NT2/D1 (cell line): ENCODE data around the gene PLB1.

Source experiments
- DNase-seq: peaks from one replicate; pipeline ENCODE4 v3.0.0-alpha.2; 2011; ENCODE audit warnings: low read depth, low spot score
- H3K27me3 ChIP-seq: 2 replicates; pipeline ENCODE4 v1.6.0; 2011; ENCODE audit warnings: mild to moderate bottlenecking; ENCODE audit not compliant: insufficient read length, insufficient read depth
- H3K36me3 ChIP-seq: 2 replicates; pipeline ENCODE4 v1.6.1; 2011; ENCODE audit warnings: mild to moderate bottlenecking, low read length, mixed read lengths; ENCODE audit not compliant: insufficient read depth, insufficient read length
- H3K4me1 ChIP-seq: 2 replicates; pipeline ENCODE4 v1.5.1; 2011; ENCODE audit not compliant: insufficient read depth, insufficient read length
- H3K4me3 ChIP-seq: 2 replicates; pipeline ENCODE4 v1.5.1; 2011; ENCODE audit warnings: low read depth; ENCODE audit not compliant: insufficient read length
- H3K9ac ChIP-seq: 2 replicates; pipeline ENCODE4 v1.6.0; 2011; ENCODE audit warnings: low read depth; ENCODE audit not compliant: insufficient read length
- H3K9me3 ChIP-seq: 2 replicates; pipeline ENCODE4 v1.5.1; 2011; ENCODE audit warnings: mild to moderate bottlenecking, low read length; ENCODE audit not compliant: insufficient read depth
- SUZ12 ChIP-seq: IDR thresholded peaks from 2 replicates; pipeline ENCODE4 v1.6.1; 2011; ENCODE audit not compliant: insufficient read length, insufficient read depth; ENCODE audit errors: extremely low read depth
- YY1 ChIP-seq: IDR thresholded peaks from 2 replicates; pipeline ENCODE4 v1.6.1; 2011; ENCODE audit not compliant: insufficient read length, insufficient read depth
- ZNF274 ChIP-seq: IDR thresholded peaks from 2 replicates; pipeline ENCODE4 v1.6.1; 2011; ENCODE audit warnings: mild to moderate bottlenecking, low read depth, low read length

Gene PLB1

GRCh38 chr2:28648671-28649395 lies 153.0 kb downstream of the PLB1 start:
- H3K9ac ChIP-seq = no peak overlapping the region
- no peaks in the 10 kb centered on the region for H3K36me3 ChIP-seq
- H3K4me3 ChIP-seq = no peak overlapping the region
- H3K9me3 ChIP-seq = no peaks in the 10 kb centered on the region
- no peak for DNase-seq
- no peaks in the 10 kb centered on the region for H3K4me1 ChIP-seq
- TF ChIP-seq ZNF274 = no peak
- TF ChIP-seq SUZ12 = no peak
- no peak for TF ChIP-seq YY1
- H3K27me3 ChIP-seq = no peaks in the 10 kb centered on the region

GRCh38 chr2:28649481-28650265 lies 153.8 kb downstream of the PLB1 start:
- TF ChIP-seq YY1 = no peak
- no peak for TF ChIP-seq ZNF274
- no peak for TF ChIP-seq SUZ12
- H3K27me3 ChIP-seq = no peaks in the 10 kb centered on the region
- DNase-seq = no peak

DNA sequence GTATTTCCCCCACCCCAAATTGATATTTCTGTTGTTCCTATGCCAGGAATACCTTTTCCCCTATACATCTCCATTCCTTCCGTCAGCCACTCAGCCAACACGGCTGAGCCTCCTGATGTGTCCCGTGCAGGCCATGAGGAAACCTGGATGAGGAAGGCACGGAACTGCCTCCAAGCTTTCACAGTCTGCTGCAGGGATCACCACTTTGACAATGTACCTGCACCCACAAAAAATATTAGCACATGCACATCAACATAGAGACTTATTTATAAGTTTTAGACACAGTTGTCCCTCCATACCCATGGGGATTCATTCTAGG lies 154.4 kb downstream of the PLB1 start:
- TF ChIP-seq SUZ12 (no peak), YY1 (no peak), ZNF274 (no peak)
- Histone ChIP-seq H3K9me3 (no peaks in the 10 kb centered on the region), H3K9ac (no peak overlapping the region), H3K36me3 (no peaks in the 10 kb centered on the region), H3K4me1 (no peaks in the 10 kb centered on the region), H3K27me3 (no peaks in the 10 kb centered on the region), H3K4me3 (no peak overlapping the region)
- no peak for DNase-seq

More at GRCh38 chr2:28649481-28650265, 153.8 kb downstream of the PLB1 start:
- H3K4me1 ChIP-seq = no peaks in the 10 kb centered on the region
- no peaks in the 10 kb centered on the region for H3K9me3 ChIP-seq
- no peaks in the 10 kb centered on the region for H3K36me3 ChIP-seq
- H3K4me3 ChIP-seq = no peak overlapping the region
- H3K9ac ChIP-seq = no peak overlapping the region

GRCh38 chr2:28652217-28652616 lies 156.4 kb downstream of the PLB1 start:
- TF ChIP-seq YY1 = no peak
- no peak for TF ChIP-seq ZNF274
- no peak for TF ChIP-seq SUZ12
- no peak for DNase-seq
- Histone ChIP-seq H3K9ac (no peak overlapping the region), H3K27me3 (no peaks in the 10 kb centered on the region), H3K36me3 (no peaks in the 10 kb centered on the region), H3K4me3 (no peak overlapping the region), H3K4me1 (no peaks in the 10 kb centered on the region), H3K9me3 (no peaks in the 10 kb centered on the region)

- Histone ChIP-seq H3K4me1 (no peaks in the 10 kb centered on the region), H3K4me3 (no peak overlapping the region), H3K9ac (no peak overlapping the region), H3K36me3 (no peaks in the 10 kb centered on the region), H3K9me3 (0 out of 2 replicates have a peak, but pooled peaks cover 3% of the 10 kb centered on the region), H3K27me3 (no peaks in the 10 kb centered on the region)
- DNase-seq = no peak
- TF ChIP-seq SUZ12 (no peak), YY1 (no peak), ZNF274 (no peak)
Observed at GRCh38 chr2:28653892-28654662, 158.2 kb downstream of the PLB1 start.

GRCh38 chr2:28654663-28655320 lies 158.9 kb downstream of the PLB1 start:
- H3K9me3 ChIP-seq = 0 out of 2 replicates have a peak, but pooled peaks cover 9% of the 10 kb centered on the region
- H3K4me3 ChIP-seq = no peak overlapping the region
- H3K27me3 ChIP-seq = no peaks in the 10 kb centered on the region
- no peak for DNase-seq
- no peak overlapping the region for H3K9ac ChIP-seq
- no peaks in the 10 kb centered on the region for H3K4me1 ChIP-seq
- no peaks in the 10 kb centered on the region for H3K36me3 ChIP-seq
- no peak for TF ChIP-seq SUZ12
- no peak for TF ChIP-seq ZNF274
- TF ChIP-seq YY1 = no peak
